Measurements from ENCODE around the gene ASCC1.

- TF ChIP-seq, protein P1, sequence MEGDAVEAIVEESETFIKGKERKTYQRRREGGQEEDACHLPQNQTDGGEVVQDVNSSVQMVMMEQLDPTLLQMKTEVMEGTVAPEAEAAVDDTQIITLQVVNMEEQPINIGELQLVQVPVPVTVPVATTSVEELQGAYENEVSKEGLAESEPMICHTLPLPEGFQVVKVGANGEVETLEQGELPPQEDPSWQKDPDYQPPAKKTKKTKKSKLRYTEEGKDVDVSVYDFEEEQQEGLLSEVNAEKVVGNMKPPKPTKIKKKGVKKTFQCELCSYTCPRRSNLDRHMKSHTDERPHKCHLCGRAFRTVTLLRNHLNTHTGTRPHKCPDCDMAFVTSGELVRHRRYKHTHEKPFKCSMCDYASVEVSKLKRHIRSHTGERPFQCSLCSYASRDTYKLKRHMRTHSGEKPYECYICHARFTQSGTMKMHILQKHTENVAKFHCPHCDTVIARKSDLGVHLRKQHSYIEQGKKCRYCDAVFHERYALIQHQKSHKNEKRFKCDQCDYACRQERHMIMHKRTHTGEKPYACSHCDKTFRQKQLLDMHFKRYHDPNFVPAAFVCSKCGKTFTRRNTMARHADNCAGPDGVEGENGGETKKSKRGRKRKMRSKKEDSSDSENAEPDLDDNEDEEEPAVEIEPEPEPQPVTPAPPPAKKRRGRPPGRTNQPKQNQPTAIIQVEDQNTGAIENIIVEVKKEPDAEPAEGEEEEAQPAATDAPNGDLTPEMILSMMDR (IDR thresholded peaks at IDR 0.05) = no peak
- TF ChIP-seq POLR2A (IDR thresholded peaks at IDR 0.05) = no peak
Measured at GRCh38 chr10:72099600-72099921, 116.5 kb downstream of the ASCC1 start.
